H1 (cell line): Measurements from ENCODE around the gene MZT1. TPM values are rescaled to one million over a fixed set of nuclear protein-coding genes. Genes with fewer than 3 reads are reported as not detected.

Source experiments
- CTCF ChIA-PET: fragments of 300-600 bp; sonication (Branson Sonifier 250); formaldehyde crosslinking; loops from one replicate; lab custom pipeline; 2021; ENCODE audit not compliant: partially characterized antibody; lab: Charles Lee
- POLR2A ChIA-PET: fragments of 300-600 bp; sonication (Branson Sonifier 250); formaldehyde crosslinking; loops from one replicate; lab custom pipeline; 2021; ENCODE audit warnings: inconsistent platforms; ENCODE audit not compliant: partially characterized antibody; lab: Charles Lee
- DNase-seq, 2 experiments: peaks; one replicate each; pipeline versions ENCODE4 v3.0.0 to v3.0.0-alpha.2; 2010 to 2022; ENCODE audit warnings: low spot score in 2 of 2, low read depth in 1 of 2, mixed read lengths in 1 of 2
- FAIRE-seq: peaks from 2 replicates; lab custom pipeline; 2011; peaks lifted over from hg19 to GRCh38; lab: Jason Lieb, UNC
- H2AFZ ChIP-seq: 2 replicates; pipeline ENCODE4 v1.8.1; 2012; ENCODE audit warnings: low read length, inconsistent platforms
- H2AK5ac ChIP-seq: 2 replicates; pipeline ENCODE4 v1.6.1; 2013; ENCODE audit warnings: low read depth, low read length
- H2BK120ac ChIP-seq: replicated peaks from 2 replicates; pipeline ENCODE3; 2013; ENCODE audit warnings: low read depth, low read length, inconsistent platforms
- H2BK12ac ChIP-seq: 2 replicates; pipeline ENCODE4 v1.6.1; 2013; ENCODE audit warnings: low read depth, low read length
- H2BK15ac ChIP-seq: 2 replicates; pipeline ENCODE4 v1.6.1; 2013; ENCODE audit warnings: low read length
- H2BK20ac ChIP-seq: 2 replicates; pipeline ENCODE4 v1.6.1; 2013; ENCODE audit warnings: low read length
- H2BK5ac ChIP-seq: 2 replicates; pipeline ENCODE4 v1.6.1; 2013; ENCODE audit warnings: low read depth, low read length
- H3K14ac ChIP-seq: 2 replicates; pipeline ENCODE4 v1.6.1; 2013; ENCODE audit warnings: inconsistent platforms; ENCODE audit not compliant: insufficient read length
- H3K18ac ChIP-seq: 2 replicates; pipeline ENCODE4 v1.6.1; 2013; ENCODE audit warnings: low read length; ENCODE audit errors: extremely low read depth
- H3K23ac ChIP-seq: 2 replicates; pipeline ENCODE4 v1.6.1; 2013; ENCODE audit warnings: inconsistent platforms; ENCODE audit not compliant: insufficient read length
- H3K23me2 ChIP-seq: 2 replicates; pipeline ENCODE4 v1.6.1; 2013; ENCODE audit warnings: low read depth, low read length
- H3K27ac ChIP-seq: 2 replicates; pipeline ENCODE4 v1.6.1; 2011; ENCODE audit warnings: low read depth, low read length, inconsistent platforms
- H3K27me3 ChIP-seq, 4 experiments: replicated peaks in 1 of 4; 1 replicate in 1 of 4; 2 replicates in 3 of 4; pipeline versions ENCODE4 v1.6.1 to v1.8.1; 2011 to 2013; ENCODE audit warnings: low read length in 3 of 4, mild to moderate bottlenecking in 3 of 4, inconsistent platforms in 2 of 4, mixed read lengths in 2 of 4, moderate library complexity in 1 of 4; ENCODE audit not compliant: control insufficient read depth in 3 of 4, insufficient read depth in 3 of 4; ENCODE audit errors: extremely low read depth in 1 of 4
- H3K36me3 ChIP-seq, 4 experiments: 2 replicates each; pipeline versions ENCODE4 v1.6.1 to v1.8.1; 2011 to 2013; ENCODE audit warnings: mild to moderate bottlenecking in 4 of 4, low read length in 3 of 4, moderate library complexity in 2 of 4, control low read depth in 1 of 4, inconsistent platforms in 1 of 4; ENCODE audit not compliant: insufficient read depth in 4 of 4, control insufficient read depth in 2 of 4
- H3K4ac ChIP-seq: replicated peaks from 2 replicates; pipeline ENCODE3; 2013; ENCODE audit warnings: low read length, low read depth, mixed read lengths, inconsistent platforms; ENCODE audit not compliant: insufficient read length
- H3K4me1 ChIP-seq, 4 experiments: replicated peaks in 1 of 4; 1 replicate in 1 of 4; 2 replicates in 3 of 4; pipeline versions ENCODE4 v1.6.1 to v1.8.1; 2011 to 2013; ENCODE audit warnings: low read length in 3 of 4, inconsistent platforms in 2 of 4, mixed read lengths in 1 of 4; ENCODE audit not compliant: insufficient read depth in 4 of 4, control insufficient read depth in 3 of 4
- H3K4me2 ChIP-seq, 2 experiments: 2 replicates each; pipeline versions ENCODE4 v1.6.1 to v1.8.1; 2011 to 2013; ENCODE audit warnings: low read depth in 2 of 2, low read length in 2 of 2, control low read depth in 1 of 2, inconsistent platforms in 1 of 2, mild to moderate bottlenecking in 1 of 2; ENCODE audit not compliant: insufficient read depth in 1 of 2
- H3K4me3 ChIP-seq, 4 experiments: fragments of 200-600, 300-600 bp in 1 of 4; sonication (generic), shearing (Covaris generic), sonication (Bioruptor Twin) in 1 of 4; 2 replicates each; pipeline versions ENCODE4 v1.5.1 to v1.8.1; 2011 to 2016; ENCODE audit warnings: low read length in 4 of 4, low read depth in 3 of 4, control low read depth in 2 of 4, inconsistent platforms in 2 of 4, mild to moderate bottlenecking in 2 of 4, mixed read lengths in 1 of 4, moderate library complexity in 1 of 4; ENCODE audit not compliant: insufficient read depth in 2 of 4; ENCODE audit errors: extremely low read depth in 1 of 4
- H3K56ac ChIP-seq: replicated peaks from 2 replicates; pipeline ENCODE3; 2013; ENCODE audit warnings: low read depth, mild to moderate bottlenecking, mixed read lengths, low read length, inconsistent platforms; ENCODE audit not compliant: insufficient read length
- H3K79me1 ChIP-seq: 2 replicates; pipeline ENCODE4 v1.6.1; 2013; ENCODE audit warnings: low read depth, low read length, control low read depth
- H3K79me2 ChIP-seq, 2 experiments: 2 replicates each; pipeline versions ENCODE4 v1.6.1 to v1.8.1; 2012 to 2013; ENCODE audit warnings: low read length in 2 of 2, mild to moderate bottlenecking in 2 of 2, inconsistent platforms in 1 of 2; ENCODE audit not compliant: insufficient read depth in 2 of 2, control insufficient read depth in 1 of 2
- H3K9ac ChIP-seq, 4 experiments: replicated peaks in 1 of 4; 1 replicate in 1 of 4; 2 replicates in 3 of 4; pipeline versions ENCODE4 v1.6.1 to v1.8.1; 2011 to 2013; ENCODE audit warnings: low read depth in 3 of 4, low read length in 3 of 4, control low read depth in 2 of 4, mild to moderate bottlenecking in 2 of 4, moderate library complexity in 2 of 4, inconsistent platforms in 1 of 4; ENCODE audit errors: extremely low read depth in 1 of 4
- H3K9me3 ChIP-seq, 2 experiments: 2 replicates each; pipeline versions ENCODE4 v1.6.1 to v1.8.1; 2012 to 2013; ENCODE audit warnings: mild to moderate bottlenecking in 2 of 2, moderate library complexity in 2 of 2, control low read depth in 1 of 2, inconsistent platforms in 1 of 2, low read depth in 1 of 2, low read length in 1 of 2, mixed read lengths in 1 of 2; ENCODE audit not compliant: insufficient read depth in 2 of 2
- H4K20me1 ChIP-seq, 2 experiments: replicated peaks in 1 of 2; 2 replicates each; pipeline versions ENCODE3 to v1.8.1; 2011 to 2013; ENCODE audit warnings: inconsistent platforms in 2 of 2, low read length in 2 of 2, mild to moderate bottlenecking in 1 of 2; ENCODE audit not compliant: insufficient read depth in 2 of 2, control insufficient read depth in 1 of 2
- H4K5ac ChIP-seq: 2 replicates; pipeline ENCODE4 v1.6.1; 2013; ENCODE audit warnings: low read length, low read depth, mixed read lengths, inconsistent platforms; ENCODE audit not compliant: insufficient read length
- H4K8ac ChIP-seq: 2 replicates; pipeline ENCODE4 v1.8.0; 2013; ENCODE audit warnings: mild to moderate bottlenecking, moderate library complexity, low read length, inconsistent platforms; ENCODE audit not compliant: insufficient read depth; ENCODE audit errors: extremely low read depth
- H4K91ac ChIP-seq: replicated peaks from 2 replicates; pipeline ENCODE3; 2013; ENCODE audit warnings: low read length, mixed read lengths, inconsistent platforms; ENCODE audit not compliant: insufficient read length
- BCL11A ChIP-seq, 2 experiments: IDR thresholded peaks; one replicate each; pipeline ENCODE4 v1.6.1; 2011; ENCODE audit warnings: low read depth in 2 of 2, low read length in 2 of 2, mild to moderate bottlenecking in 2 of 2
- CHD1 ChIP-seq: IDR thresholded peaks from 2 replicates; pipeline ENCODE4 v1.6.1; 2012; ENCODE audit warnings: low read depth, low read length, improper control_type of control experiment
- JUN ChIP-seq: IDR thresholded peaks from 2 replicates; pipeline ENCODE4 v1.6.1; 2011; ENCODE audit warnings: low read depth, mild to moderate bottlenecking, improper control_type of control experiment, low read length
- POLR2AphosphoS5 ChIP-seq: IDR thresholded peaks from 2 replicates; pipeline ENCODE4 v1.6.1; 2011; ENCODE audit warnings: low read depth, low read length
- RXRA ChIP-seq: IDR thresholded peaks from 2 replicates; pipeline ENCODE4 v1.6.1; 2011; ENCODE audit warnings: low read depth, mild to moderate bottlenecking, low read length, moderate library complexity; ENCODE audit not compliant: insufficient read depth
- SIN3A ChIP-seq, 2 experiments: IDR thresholded peaks in 1 of 2; conservative IDR thresholded peaks in 1 of 2; 2 replicates each; pipeline ENCODE4 v1.6.1; 2011 to 2012; ENCODE audit warnings: low read length in 2 of 2, improper control_type of control experiment in 1 of 2, low read depth in 1 of 2, mild to moderate bottlenecking in 1 of 2
- SIX5 ChIP-seq: IDR thresholded peaks from 2 replicates; pipeline ENCODE4 v1.6.1; 2011; ENCODE audit warnings: mild to moderate bottlenecking, low read depth, low read length
- YY1 ChIP-seq: IDR thresholded peaks from 2 replicates; pipeline ENCODE4 v1.6.1; 2011; ENCODE audit warnings: low read depth, mild to moderate bottlenecking, low read length
- WGBS, 2 experiments: shearing (Covaris generic) in 1 of 2; methylation state at CpG; one replicate each; pipeline versions ENCODE4 v1.1.6 to v1.1.7; 2013 to 2015; ENCODE audit warnings: low lambda C conversion rate in 2 of 2, mixed read lengths in 2 of 2, inconsistent platforms in 1 of 2, low coverage in 1 of 2, missing lambda C conversion rate in 1 of 2; ENCODE audit not compliant: insufficient replicate concordance in 2 of 2, insufficient coverage in 1 of 2, insufficient read length in 1 of 2; ENCODE audit errors: extremely low coverage in 1 of 2, missing lambda C conversion rate in 1 of 2; 5-methylcytosine and 5-hydroxymethylcytosine counted together
- polyA plus RNA-seq, 7 experiments: library from polyadenylated mRNA; depleted of rRNA in 3 of 7; stranded (reverse) in 5 of 7; unstranded in 2 of 7; fragments of >200 nt in 5 of 7; fragments of 200-250 nt in 2 of 7; gene quantifications; 1 replicate in 5 of 7; 2 replicates in 1 of 7; 4 replicates in 1 of 7; pipeline versions ENCODE4 v1.2.1 to v1.2.3, GENCODE V29; 2011 to 2013; ENCODE audit warnings: missing spikeins in 2 of 7, mixed read lengths in 2 of 7
- total RNA-seq: library from RNA; stranded (reverse); fragmentation: NEBNext Ultra II Directional; extraction: Animal tissue kit (Norgen Biotek cat#: 25700); gene quantifications from 2 replicates; pipeline ENCODE4 v1.2.1, GENCODE V29; 2021

MZT1 gene
- total and polyA plus RNA-seq, 2 of the 8 experiments (the other 6 are each of a cell fraction or from before 2014, with no cell fraction given): 8.8 to 25.2 TPM

DNA sequence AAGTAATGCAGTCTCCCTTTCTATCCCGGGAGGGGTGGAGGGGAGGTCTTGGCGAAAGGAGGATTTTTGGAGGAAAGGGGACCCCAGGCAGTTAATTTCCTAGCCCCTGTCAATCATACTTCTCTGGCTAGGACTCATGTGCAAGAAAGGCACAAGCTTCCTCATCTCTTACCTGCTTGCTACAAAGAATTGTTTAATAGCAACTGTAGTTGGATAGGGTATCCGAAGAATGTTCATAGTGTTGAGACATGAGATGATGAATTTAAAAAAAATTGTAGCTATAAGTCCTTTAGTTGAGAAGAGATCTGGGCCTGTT, 819 bp upstream of the MZT1 start:
- Histone ChIP-seq H4K91ac (no peak overlapping the region), H2BK5ac (no peak overlapping the region), H3K9me3 (no peaks in the 10 kb centered on the region), H3K14ac (no peak overlapping the region), H3K4me3 (peak overlapping the region; percentile 69 to 97 (median 90)), H2BK20ac (no peak overlapping the region), H3K9ac (peak overlapping the region in 3 of 4 experiments; percentile 48 to 82 (median 81); a peak in 4 of 7 replicates), H3K79me1 (peaks cover 4% of the 10 kb centered on the region; the same call in 1 of the 2 replicates), H3K56ac (no peak overlapping the region), H3K36me3 (peaks cover 0 to 17% (median 6%) of the 10 kb centered on the region in 4 experiments; a peak in 7 of 8 replicates), H2AFZ (0 out of 2 replicates have a peak overlapping the region, but pooled peaks have one; percentile 47), H3K4ac (no peak overlapping the region), H4K20me1 (peaks cover 2 to 3% of the 10 kb centered on the region in 2 experiments), H3K27me3 (no peaks in the 10 kb centered on the region), H3K18ac (no peak overlapping the region), H4K8ac (no peak overlapping the region), H3K4me1 (no peaks in the 10 kb centered on the region), H3K4me2 (peak overlapping the region; percentile 76 to 77), H2AK5ac (no peak overlapping the region), H3K27ac (no peak overlapping the region), H2BK15ac (no peak overlapping the region), H3K79me2 (peaks cover 0 to 61% of the 10 kb centered on the region in 2 experiments; a peak in 3 of 4 replicates), H2BK12ac (no peak overlapping the region), H2BK120ac (no peak overlapping the region), H3K23ac (no peak overlapping the region), H4K5ac (no peak overlapping the region), H3K23me2 (peaks cover 10% of the 10 kb centered on the region)
- FAIRE-seq: no peak
- DNase-seq: no peak
- CTCF ChIA-PET: no interaction called here
- POLR2A ChIA-PET: no interaction called here
- TF ChIP-seq BCL11A (IDR thresholded peaks at IDR 0.05; ENCODE audit: low read depth in 2 of 2, low read length in 2 of 2): no peak
- TF ChIP-seq YY1: no peak
- TF ChIP-seq SIN3A (conservative IDR thresholded peaks at IDR 0.05 in 1 of 2, IDR thresholded peaks at IDR 0.05 in 1 of 2; ENCODE audit: low read depth in 1 of 2, low read length in 2 of 2): no peak
- no peak for TF ChIP-seq SIX5
- TF ChIP-seq POLR2AphosphoS5: no peak
- TF ChIP-seq CHD1: no peak
- no peak for TF ChIP-seq RXRA
- TF ChIP-seq JUN: no peak
- WGBS, 2 experiments: 35% methylated on average over 3 of the region's 3 CpGs; no CpG with 5 or more reads in 1 of the 2 experiments
